Natural killer cell (primary cell): ENCODE data around the gene ITPRID2. TPM values are rescaled to one million over a fixed set of nuclear protein-coding genes. Genes with fewer than 3 reads are reported as not detected.
"Not testable (repeated sequence)": the region's sequence is repeated elsewhere in the genome, so short reads cannot be mapped to it uniquely, and the experiment has no call there.

Experiments
- ATAC-seq, 3 donors: fragments of 150-1000 bp in 2 of 3; fragments of 200-7000 bp in 1 of 3; cut with Tn5 transposase; 1 replicate in 1 of 3; 2 replicates in 2 of 3; pipeline ENCODE4 v1.10.0; 2021; ENCODE audit warnings: mild to moderate bottlenecking in 2 of 3, moderate library complexity in 2 of 3
- DNase-seq, 2 donors: peaks; one replicate each; pipeline versions ENCODE4 v3.0.0 to v3.0.0-alpha.2; 2013 to 2021; ENCODE audit warnings: mixed read lengths in 1 of 2
- H3K27ac ChIP-seq: one replicate; pipeline ENCODE4 v1.5.1; 2013; ENCODE audit warnings: mild to moderate bottlenecking, low read length
- H3K27me3 ChIP-seq: one replicate; pipeline ENCODE4 v1.6.1; 2013; ENCODE audit warnings: low read length; ENCODE audit not compliant: control insufficient read depth, insufficient read depth
- H3K36me3 ChIP-seq: one replicate; pipeline ENCODE4 v1.6.1; 2013; ENCODE audit warnings: low read length; ENCODE audit not compliant: control insufficient read depth, insufficient read depth
- H3K4me1 ChIP-seq: one replicate; pipeline ENCODE4 v1.6.1; 2013; ENCODE audit warnings: low read length; ENCODE audit not compliant: control insufficient read depth, insufficient read depth
- H3K4me3 ChIP-seq: one replicate; pipeline ENCODE4 v1.5.1; 2013; ENCODE audit warnings: low read length
- H3K9me3 ChIP-seq: one replicate; pipeline ENCODE4 v1.6.1; 2013; ENCODE audit warnings: low read length; ENCODE audit not compliant: control insufficient read depth, insufficient read depth
- H3K27ac Mint-ChIP-seq, 2 donors: one replicate each; pipeline ENCODE4 v1.8.0; 2022; ENCODE audit warnings: mild to moderate bottlenecking in 2 of 2, mixed read lengths in 2 of 2, moderate library complexity in 1 of 2
- H3K27me3 Mint-ChIP-seq, 2 donors: one replicate each; pipeline ENCODE4 v1.8.0; 2022; ENCODE audit warnings: low read depth in 2 of 2, mixed read lengths in 2 of 2
- H3K36me3 Mint-ChIP-seq: one replicate; pipeline ENCODE4 v1.8.0; 2022; ENCODE audit warnings: mixed read lengths
- H3K4me1 Mint-ChIP-seq, 2 donors: one replicate each; pipeline ENCODE4 v1.8.0; 2022; ENCODE audit warnings: mixed read lengths in 2 of 2
- H3K4me3 Mint-ChIP-seq: one replicate; pipeline ENCODE4 v1.8.0; 2022; ENCODE audit warnings: mild to moderate bottlenecking, moderate library complexity, mixed read lengths
- H3K9me3 Mint-ChIP-seq, 2 donors: one replicate each; pipeline ENCODE4 v1.8.0; 2022; ENCODE audit warnings: mixed read lengths in 2 of 2
- WGBS: methylation state at CpG from one replicate; pipeline ENCODE4 v1.1.7; 2013; ENCODE audit warnings: missing lambda C conversion rate; ENCODE audit not compliant: insufficient coverage; 5-methylcytosine and 5-hydroxymethylcytosine counted together
- intact Hi-C: fragments of 100-400 bp; cut with micrococcal nuclease; formaldehyde crosslinking; loops from one replicate; pipeline ENCODE4 v1.14.2; 2022
- total RNA-seq, 4 donors: library from RNA; stranded (reverse); fragments of 120-200 nt in 1 of 4; gene quantifications; one replicate each; pipeline versions ENCODE4 v1.2.3 to v1.2.4, GENCODE V29; 2013 to 2022
- TF ChIP-seq, protein P1 (sequence below): fragments of 200-600 bp; IDR thresholded peaks from one replicate; pipeline ENCODE4 v1.8.0; 2022; ENCODE audit warnings: antibody characterized with exemption

The ITPRID2 gene
- total RNA-seq, 3 donors from 2014 or later (not counting 1 experiment from before 2014, with no cell fraction given) = 63.7 to 89.6 (median 65.8) TPM

DNA sequence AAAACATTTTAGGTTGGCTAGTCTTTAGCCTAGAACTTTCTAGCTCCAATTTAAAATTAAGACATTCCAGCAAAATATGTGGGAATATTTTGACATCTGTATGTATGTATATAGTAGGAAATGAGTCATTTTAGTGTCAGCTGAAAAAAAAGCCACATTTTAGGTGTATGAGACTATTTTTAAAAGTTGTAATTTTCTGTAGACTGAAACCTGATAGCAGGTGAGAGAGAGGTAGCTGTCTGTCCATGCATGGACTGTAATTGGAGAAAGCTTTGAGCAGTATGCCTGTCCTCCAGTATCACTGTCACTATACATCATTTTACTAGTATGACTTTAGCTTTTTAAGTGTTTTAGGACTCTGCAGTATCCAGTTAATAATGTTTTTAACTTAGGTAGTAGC is 68.0 kb downstream of the ITPRID2 start:
- Mint-ChIP-seq H3K27me3 (peaks cover 6 to 7% of the 10 kb centered on the region in 2 donors), H3K27ac (no peak overlapping the region), H3K4me1 (peaks cover 0 to 3% of the 10 kb centered on the region in 2 donors), H3K9me3 (no peaks in the 10 kb centered on the region), H3K4me3 (no peak overlapping the region), H3K36me3 (no peaks in the 10 kb centered on the region)
- H3K27me3 ChIP-seq = no peaks in the 10 kb centered on the region
- no peak for DNase-seq
- no peak for ATAC-seq
- no peak overlapping the region for H3K4me3 ChIP-seq
- no peaks in the 10 kb centered on the region for H3K36me3 ChIP-seq
- no peaks in the 10 kb centered on the region for H3K4me1 ChIP-seq
- H3K9me3 ChIP-seq = no peaks in the 10 kb centered on the region
- intact Hi-C loops = loop anchor here (10.0 kb wide), 1 partner anchor 1735 kb away; no protein-coding TSS in a partner anchor
- H3K27ac ChIP-seq = no peak overlapping the region
- TF ChIP-seq, protein P1, sequence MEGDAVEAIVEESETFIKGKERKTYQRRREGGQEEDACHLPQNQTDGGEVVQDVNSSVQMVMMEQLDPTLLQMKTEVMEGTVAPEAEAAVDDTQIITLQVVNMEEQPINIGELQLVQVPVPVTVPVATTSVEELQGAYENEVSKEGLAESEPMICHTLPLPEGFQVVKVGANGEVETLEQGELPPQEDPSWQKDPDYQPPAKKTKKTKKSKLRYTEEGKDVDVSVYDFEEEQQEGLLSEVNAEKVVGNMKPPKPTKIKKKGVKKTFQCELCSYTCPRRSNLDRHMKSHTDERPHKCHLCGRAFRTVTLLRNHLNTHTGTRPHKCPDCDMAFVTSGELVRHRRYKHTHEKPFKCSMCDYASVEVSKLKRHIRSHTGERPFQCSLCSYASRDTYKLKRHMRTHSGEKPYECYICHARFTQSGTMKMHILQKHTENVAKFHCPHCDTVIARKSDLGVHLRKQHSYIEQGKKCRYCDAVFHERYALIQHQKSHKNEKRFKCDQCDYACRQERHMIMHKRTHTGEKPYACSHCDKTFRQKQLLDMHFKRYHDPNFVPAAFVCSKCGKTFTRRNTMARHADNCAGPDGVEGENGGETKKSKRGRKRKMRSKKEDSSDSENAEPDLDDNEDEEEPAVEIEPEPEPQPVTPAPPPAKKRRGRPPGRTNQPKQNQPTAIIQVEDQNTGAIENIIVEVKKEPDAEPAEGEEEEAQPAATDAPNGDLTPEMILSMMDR = no peak

DNA sequence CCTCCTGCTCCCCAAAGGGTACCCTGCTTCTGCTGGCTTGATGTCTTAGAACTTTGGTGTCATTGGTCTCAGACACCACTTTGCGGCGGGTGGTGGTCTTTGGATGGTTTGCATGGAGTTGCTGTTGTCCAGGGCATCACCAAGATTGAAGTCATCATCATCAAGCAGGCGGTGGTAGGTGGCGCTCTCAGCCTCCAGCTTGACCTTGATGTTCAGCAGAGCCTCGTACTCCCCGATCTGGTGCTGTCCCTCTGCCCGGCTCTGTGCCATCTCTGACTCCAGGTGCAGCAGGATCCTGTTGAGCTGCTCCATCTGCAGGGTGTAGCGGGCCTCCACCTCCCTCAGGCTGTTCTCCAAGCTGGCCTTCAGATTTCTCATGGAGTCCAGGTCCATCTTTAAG is 69.6 kb downstream of the ITPRID2 start:
- peaks cover 6 to 18% of the 10 kb centered on the region in 2 donors for H3K27me3 Mint-ChIP-seq
- H3K9me3 Mint-ChIP-seq, H3K36me3 ChIP-seq, H3K36me3 Mint-ChIP-seq, H3K27ac Mint-ChIP-seq, ATAC-seq, H3K9me3 ChIP-seq, H3K27me3 ChIP-seq, intact Hi-C loops, DNase-seq, H3K4me3 Mint-ChIP-seq, H3K4me1 ChIP-seq, H3K27ac ChIP-seq, H3K4me3 ChIP-seq, H3K4me1 Mint-ChIP-seq: not testable (repeated sequence)
- WGBS = 92% methylated on average over 8 of the region's 8 CpGs

DNA sequence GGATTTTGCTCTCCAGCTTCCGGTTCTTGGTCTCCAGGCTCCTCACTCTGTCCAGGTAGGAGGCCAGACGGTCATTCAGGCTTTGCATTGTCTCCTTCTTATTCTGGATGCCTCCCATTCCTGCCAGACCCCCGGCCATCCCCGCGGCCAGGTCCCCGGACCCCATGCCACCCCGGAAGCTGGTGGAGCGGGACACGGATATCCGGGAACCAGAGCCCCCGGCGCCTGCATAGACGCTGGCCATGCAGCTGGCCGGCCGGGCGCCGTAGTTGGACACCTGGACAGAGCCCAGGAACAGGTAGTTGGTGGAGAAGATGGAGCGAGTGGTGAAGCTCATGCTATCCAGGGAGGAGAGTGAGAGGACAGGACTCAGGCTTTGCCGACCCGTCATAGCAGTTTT is 70.6 kb downstream of the ITPRID2 start:
- Histone ChIP-seq H3K27ac (no peak overlapping the region), H3K4me1 (no peaks in the 10 kb centered on the region), H3K9me3 (no peaks in the 10 kb centered on the region), H3K27me3 (no peaks in the 10 kb centered on the region), H3K36me3 (no peaks in the 10 kb centered on the region), H3K4me3 (no peak overlapping the region)
- H3K36me3 Mint-ChIP-seq = no peaks in the 10 kb centered on the region
- H3K4me3 Mint-ChIP-seq = no peak overlapping the region
- ATAC-seq (no peak), DNase-seq (no peak)
- TF ChIP-seq, protein P1 = no peak
- H3K27me3 Mint-ChIP-seq = peaks cover 6 to 18% of the 10 kb centered on the region in 2 donors
- 94% methylated on average over 20 of the region's 20 CpGs for WGBS
- intact Hi-C loops = no loop called here
- H3K4me1 Mint-ChIP-seq = no peaks in the 10 kb centered on the region
- H3K27ac Mint-ChIP-seq = no peak overlapping the region
- no peaks in the 10 kb centered on the region for H3K9me3 Mint-ChIP-seq

DNA sequence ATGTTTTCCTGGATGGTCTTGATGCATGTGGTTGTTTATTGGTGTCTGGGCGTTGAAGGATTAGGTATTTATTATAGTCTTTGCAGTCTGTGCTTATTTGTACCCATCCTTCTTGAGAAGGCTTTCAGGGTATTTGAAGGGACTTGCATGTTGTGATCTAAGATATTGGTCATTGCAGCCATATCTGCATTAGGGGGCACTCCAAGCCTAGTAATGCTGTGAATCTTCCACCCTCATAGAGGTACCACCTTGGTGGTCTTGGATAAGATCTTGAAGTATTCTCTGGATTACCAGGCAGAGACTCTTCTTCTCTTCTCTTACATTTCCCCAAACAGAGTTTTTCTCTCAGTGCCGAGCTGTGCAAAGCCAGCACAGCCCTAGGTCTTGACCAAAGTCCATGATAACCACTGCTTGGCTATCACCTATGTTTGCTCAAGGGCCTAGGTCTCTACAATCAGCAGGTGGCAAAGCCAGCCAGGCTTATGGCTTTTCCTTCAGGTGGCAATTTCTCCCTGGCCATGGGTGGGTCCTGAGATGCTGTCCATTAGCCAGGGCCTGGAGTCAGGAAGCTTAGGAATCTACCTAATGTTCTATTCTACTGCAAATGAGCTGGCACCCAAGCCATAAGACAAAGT is 78.7 kb downstream of the ITPRID2 start:
- Histone ChIP-seq H3K27ac (no peak overlapping the region), H3K4me3 (no peak overlapping the region), H3K9me3 (no peaks in the 10 kb centered on the region), H3K27me3 (no peaks in the 10 kb centered on the region), H3K4me1 (no peaks in the 10 kb centered on the region), H3K36me3 (no peaks in the 10 kb centered on the region)
- 81% methylated on average over 2 of the region's 2 CpGs for WGBS
- ATAC-seq = no peak
- Mint-ChIP-seq H3K36me3 (no peaks in the 10 kb centered on the region), H3K27ac (no peak overlapping the region), H3K27me3 (peaks cover 9 to 30% of the 10 kb centered on the region in 2 donors), H3K4me1 (no peaks in the 10 kb centered on the region), H3K9me3 (peaks cover 0 to 3% of the 10 kb centered on the region in 2 donors), H3K4me3 (no peak overlapping the region)
- TF ChIP-seq, protein P1 = no peak
- no peak for DNase-seq
- intact Hi-C loops = no loop called here
